MM.1S (cell line): ENCODE data around the gene PLEKHA7.

ENCODE experiments used
- DNase-seq: peaks from one replicate; pipeline ENCODE4 v3.0.0-alpha.2; 2015
- H2AFZ ChIP-seq: fragments of 300-600 bp; sonication (generic); 2 replicates; pipeline ENCODE4 v1.6.0; 2016; ENCODE audit warnings: antibody characterized with exemption, low read length
- H3F3A ChIP-seq: fragments of 300-600 bp; sonication (generic); 2 replicates; pipeline ENCODE4 v1.6.1; 2016; ENCODE audit warnings: mild to moderate bottlenecking, antibody characterized with exemption, low read length, moderate library complexity, mixed read lengths; ENCODE audit not compliant: insufficient read depth
- H3K27ac ChIP-seq: fragments of 300-600 bp; sonication (generic); 2 replicates; pipeline ENCODE4 v1.5.1; 2016; ENCODE audit warnings: mild to moderate bottlenecking, low read length
- H3K27me3 ChIP-seq: fragments of 300-600 bp; sonication (generic); replicated peaks from 2 replicates; pipeline ENCODE4 v1.6.0; 2016; ENCODE audit warnings: low read length; ENCODE audit not compliant: insufficient read depth
- H3K36me3 ChIP-seq: fragments of 300-600 bp; sonication (generic); replicated peaks from 2 replicates; pipeline ENCODE4 v1.6.1; 2016; ENCODE audit warnings: mild to moderate bottlenecking, low read length, mixed read lengths; ENCODE audit not compliant: insufficient read depth
- H3K4me1 ChIP-seq: fragments of 300-600 bp; sonication (generic); 2 replicates; pipeline ENCODE4 v1.6.1; 2016; ENCODE audit warnings: low read length, mixed read lengths
- H3K4me2 ChIP-seq: fragments of 300-600 bp; sonication (generic); 2 replicates; pipeline ENCODE4 v1.6.0; 2016; ENCODE audit warnings: low read depth, low read length
- H3K4me3 ChIP-seq: fragments of 300-600 bp; sonication (generic); 2 replicates; pipeline ENCODE4 v1.5.1; 2016; ENCODE audit warnings: low read length, mixed read lengths
- H3K79me2 ChIP-seq: fragments of 300-600 bp; sonication (generic); 2 replicates; pipeline ENCODE4 v1.6.1; 2016; ENCODE audit warnings: mixed run types, low read length, mixed read lengths
- H3K9ac ChIP-seq: fragments of 300-600 bp; sonication (generic); 2 replicates; pipeline ENCODE4 v1.6.1; 2016; ENCODE audit warnings: low read length, mixed read lengths
- H3K9me2 ChIP-seq: fragments of 300-600 bp; sonication (generic); replicated peaks from 2 replicates; pipeline ENCODE4 v1.6.1; 2016; ENCODE audit warnings: mild to moderate bottlenecking, low read length, mixed read lengths; ENCODE audit not compliant: insufficient read depth
- H3K9me3 ChIP-seq: fragments of 300-600 bp; sonication (generic); replicated peaks from 2 replicates; pipeline ENCODE4 v1.6.1; 2016; ENCODE audit warnings: mild to moderate bottlenecking, low read length, mixed read lengths; ENCODE audit not compliant: insufficient read depth
- H4K20me1 ChIP-seq: fragments of 300-600 bp; sonication (generic); 2 replicates; pipeline ENCODE4 v1.6.1; 2016; ENCODE audit warnings: mild to moderate bottlenecking, low read length, moderate library complexity, mixed read lengths; ENCODE audit not compliant: insufficient read depth
- CTCF ChIP-seq: fragments of 300-600 bp; sonication (generic); IDR thresholded peaks from 2 replicates; pipeline ENCODE4 v1.5.1; 2016; ENCODE audit warnings: antibody characterized with exemption, low read length, mixed read lengths
- EZH2 ChIP-seq: fragments of 300-600 bp; sonication (generic); optimal IDR thresholded peaks from 2 replicates; pipeline ENCODE3; 2017; ENCODE audit warnings: low read depth, mild to moderate bottlenecking, antibody characterized with exemption, low read length, mixed read lengths
- EZH2phosphoT487 ChIP-seq: fragments of 300-600 bp; sonication (generic); IDR thresholded peaks from 2 replicates; pipeline ENCODE4 v1.6.1; 2018; ENCODE audit warnings: antibody characterized with exemption, low read length

PLEKHA7 gene

DNA sequence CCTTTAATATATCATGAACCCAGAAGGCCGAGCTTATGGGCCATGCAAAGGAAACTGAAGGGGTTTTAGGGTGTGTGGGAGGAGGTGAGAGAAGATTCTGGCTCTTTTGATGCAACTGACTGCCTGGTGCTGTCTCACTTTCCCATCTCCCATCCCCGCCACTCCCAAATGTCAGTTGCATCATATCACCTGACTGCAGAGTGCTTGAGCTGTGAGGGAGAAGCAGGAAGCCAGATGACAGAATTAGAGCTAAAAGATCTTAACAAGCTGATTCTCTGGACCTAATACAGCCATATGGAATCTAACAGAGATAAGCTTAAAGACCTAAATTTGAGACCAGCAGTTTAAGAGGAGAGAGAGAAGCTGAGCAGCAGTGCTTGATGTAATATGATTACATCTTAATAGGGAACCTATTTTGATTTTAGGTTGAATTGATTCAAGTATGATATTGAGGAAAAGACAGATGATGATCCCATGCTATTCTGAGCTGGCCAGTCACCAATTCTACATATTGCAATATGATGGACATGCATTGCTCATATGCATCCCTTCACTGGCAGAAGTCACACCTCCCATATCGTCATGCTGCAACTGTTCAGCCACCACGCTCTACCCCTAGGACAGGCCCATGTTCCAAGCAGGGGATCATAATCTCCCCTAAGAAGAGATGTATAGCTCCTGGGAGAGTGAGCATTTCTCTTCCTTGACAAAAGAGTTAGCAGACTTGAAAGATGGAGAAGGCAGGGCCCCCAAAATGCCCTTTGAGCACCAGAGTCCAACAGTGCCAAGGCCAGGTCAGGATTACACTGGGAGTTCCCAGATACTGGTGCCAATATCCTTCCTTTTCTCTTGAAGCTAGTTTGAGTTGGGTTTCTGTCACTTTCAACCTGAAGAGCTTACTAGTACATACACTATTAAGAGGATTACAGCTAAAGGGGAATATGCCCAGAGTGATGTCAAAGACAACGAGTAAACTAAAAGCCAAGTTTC lies 44.9 kb downstream of the PLEKHA7 start:
- H2AFZ ChIP-seq = no peak overlapping the region
- no peak overlapping the region for H3K4me3 ChIP-seq
- no peak overlapping the region for H3K4me2 ChIP-seq
- H3K79me2 ChIP-seq = peaks cover 92% of the 10 kb centered on the region
- DNase-seq = no peak
- no peak overlapping the region for H3K9ac ChIP-seq
- no peaks in the 10 kb centered on the region for H3K9me3 ChIP-seq
- no peaks in the 10 kb centered on the region for H4K20me1 ChIP-seq
- H3K36me3 ChIP-seq = no peaks in the 10 kb centered on the region
- no peaks in the 10 kb centered on the region for H3K27me3 ChIP-seq
- TF ChIP-seq CTCF (no peak), EZH2 (no peak), EZH2phosphoT487 (no peak)
- H3K27ac ChIP-seq = no peak overlapping the region
- H3K4me1 ChIP-seq = peaks cover 41% of the 10 kb centered on the region
- H3K9me2 ChIP-seq = no peaks in the 10 kb centered on the region
- H3F3A ChIP-seq = peaks cover 12% of the 10 kb centered on the region

DNA sequence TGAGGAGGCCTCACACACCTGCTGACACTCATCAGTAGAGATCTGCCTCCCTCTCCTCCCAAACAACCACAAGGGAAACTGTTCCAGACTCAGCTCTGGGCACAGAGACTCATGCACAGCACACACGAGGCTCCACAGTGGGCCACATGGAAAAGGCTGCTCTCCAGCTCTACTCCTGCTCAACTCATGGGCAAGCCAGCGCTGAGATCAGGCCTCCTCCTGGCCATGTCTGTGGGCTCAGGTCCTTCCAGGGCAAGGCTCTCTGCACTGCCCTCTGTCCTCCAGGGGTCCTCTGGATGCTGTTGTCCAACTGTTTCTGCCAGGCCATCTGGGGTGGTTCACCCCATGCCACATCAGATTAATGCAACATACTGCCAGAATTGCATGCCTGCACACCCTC lies 46.0 kb downstream of the PLEKHA7 start:
- Histone ChIP-seq H3K9ac (no peak overlapping the region), H3F3A (peaks cover 23% of the 10 kb centered on the region), H3K4me2 (no peak overlapping the region), H3K36me3 (no peaks in the 10 kb centered on the region), H3K79me2 (peaks cover 82% of the 10 kb centered on the region), H4K20me1 (no peaks in the 10 kb centered on the region), H2AFZ (no peak overlapping the region), H3K27me3 (no peaks in the 10 kb centered on the region), H3K4me1 (peaks cover 52% of the 10 kb centered on the region), H3K4me3 (no peak overlapping the region), H3K9me3 (no peaks in the 10 kb centered on the region), H3K27ac (no peak overlapping the region), H3K9me2 (no peaks in the 10 kb centered on the region)
- DNase-seq = no peak
- TF ChIP-seq EZH2phosphoT487 (no peak), EZH2 (no peak), CTCF (no peak)

- no peak overlapping the region for H3K4me3 ChIP-seq
- no peak overlapping the region for H2AFZ ChIP-seq
- H3K27ac ChIP-seq = no peak overlapping the region
- H3K4me1 ChIP-seq = peaks cover 61% of the 10 kb centered on the region
- H3K36me3 ChIP-seq = no peaks in the 10 kb centered on the region
- H4K20me1 ChIP-seq = no peaks in the 10 kb centered on the region
- no peak for DNase-seq
- H3K9me3 ChIP-seq = no peaks in the 10 kb centered on the region
- no peak overlapping the region for H3K4me2 ChIP-seq
- H3F3A ChIP-seq = peaks cover 34% of the 10 kb centered on the region
- H3K79me2 ChIP-seq = peaks cover 74% of the 10 kb centered on the region
- no peak overlapping the region for H3K9ac ChIP-seq
- no peak for TF ChIP-seq CTCF
- no peak for TF ChIP-seq EZH2
- no peaks in the 10 kb centered on the region for H3K27me3 ChIP-seq
- no peaks in the 10 kb centered on the region for H3K9me2 ChIP-seq
These were observed 47.1 kb downstream of the PLEKHA7 start for GRCh38 chr11:16966930-16967671.
